SHP77 (cell line): ENCODE measurements around the gene IER2.
"Not testable (repeated sequence)": the region's sequence is repeated elsewhere in the genome, so short reads cannot be mapped to it uniquely, and the experiment has no call there.

ENCODE experiments used
- DNase-seq, 2 experiments: peaks; one replicate each; lab custom pipeline; 2025; lab: John Stamatoyannopoulos, UW

The IER2 gene

GRCh38 chr19:13163609-13164342 lies 13.6 kb downstream of the IER2 start:
- peak; percentile 73 to 76 for DNase-seq

GRCh38 chr19:13164343-13165161 lies 14.3 kb downstream of the IER2 start:
- DNase-seq, result peak; percentile 43 to 70

DNA sequence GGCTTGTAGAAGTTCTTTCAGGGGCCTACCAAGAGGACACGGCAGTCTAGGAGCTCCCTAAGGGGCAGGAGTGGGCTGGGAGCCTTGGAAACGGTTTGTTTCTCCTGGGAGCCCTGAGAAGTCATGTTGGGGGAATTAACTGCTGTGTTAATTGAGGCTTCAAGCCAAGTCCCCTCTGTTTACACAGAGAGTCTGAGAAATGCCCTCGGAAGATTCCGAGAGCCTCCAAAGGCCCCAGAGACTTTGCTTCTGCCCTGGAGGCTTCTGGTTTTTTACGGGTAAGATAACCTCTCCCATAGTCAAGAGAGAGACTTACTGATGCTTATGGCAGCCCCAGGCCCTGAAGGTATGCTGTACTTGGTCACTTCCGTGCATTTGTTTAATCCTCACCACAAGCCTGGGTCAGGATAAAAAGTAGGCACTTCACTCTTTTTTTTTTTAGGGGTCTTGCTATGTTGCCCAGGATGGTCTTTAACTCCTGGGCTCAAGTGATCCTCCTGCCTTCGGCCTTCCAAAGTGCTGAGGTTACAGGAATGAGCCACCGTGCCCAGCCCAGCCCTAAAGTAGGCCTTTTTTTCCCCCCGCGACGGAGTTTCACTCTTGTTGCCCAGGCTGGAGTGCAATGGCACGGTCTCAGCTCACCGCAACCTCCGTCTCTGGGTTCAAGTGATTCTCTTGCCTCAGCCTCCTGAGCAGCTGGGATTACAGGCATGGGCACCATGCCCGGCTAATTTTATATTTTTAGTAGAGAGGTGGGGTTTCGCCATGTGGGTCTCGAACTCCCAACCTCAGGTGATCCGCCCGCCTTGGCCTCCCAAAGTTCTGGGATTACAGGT lies 15.2 kb downstream of the IER2 start:
- no peak for DNase-seq

- not testable (repeated sequence) for DNase-seq
Observed at GRCh38 chr19:13166151-13166550, 15.9 kb downstream of the IER2 start.

DNA sequence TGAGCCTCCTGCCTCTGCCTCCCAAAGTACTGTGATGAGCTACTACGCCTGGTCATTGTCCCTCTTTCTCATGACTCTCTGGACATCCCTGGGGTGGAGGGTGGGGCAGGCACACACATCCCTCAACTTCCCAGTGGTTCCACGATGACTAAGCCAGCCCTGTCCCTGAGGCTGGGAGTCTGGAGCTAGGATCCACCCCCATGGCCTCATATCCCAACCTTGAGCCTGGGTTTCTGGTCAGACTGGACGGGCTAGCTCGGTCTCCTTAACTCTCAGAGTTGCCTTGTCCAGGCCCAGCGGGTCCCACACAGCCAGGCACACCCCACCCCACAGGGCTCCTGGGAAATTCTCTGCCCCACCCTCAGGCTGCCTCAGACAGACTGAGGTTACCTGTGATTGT lies 19.6 kb downstream of the IER2 start:
- no peak for DNase-seq

GRCh38 chr19:13171146-13171545 lies 20.9 kb downstream of the IER2 start:
- DNase-seq, result no peak

GRCh38 chr19:13172346-13173138 lies 22.3 kb downstream of the IER2 start:
- peak; percentile 34 to 42 for DNase-seq

DNA sequence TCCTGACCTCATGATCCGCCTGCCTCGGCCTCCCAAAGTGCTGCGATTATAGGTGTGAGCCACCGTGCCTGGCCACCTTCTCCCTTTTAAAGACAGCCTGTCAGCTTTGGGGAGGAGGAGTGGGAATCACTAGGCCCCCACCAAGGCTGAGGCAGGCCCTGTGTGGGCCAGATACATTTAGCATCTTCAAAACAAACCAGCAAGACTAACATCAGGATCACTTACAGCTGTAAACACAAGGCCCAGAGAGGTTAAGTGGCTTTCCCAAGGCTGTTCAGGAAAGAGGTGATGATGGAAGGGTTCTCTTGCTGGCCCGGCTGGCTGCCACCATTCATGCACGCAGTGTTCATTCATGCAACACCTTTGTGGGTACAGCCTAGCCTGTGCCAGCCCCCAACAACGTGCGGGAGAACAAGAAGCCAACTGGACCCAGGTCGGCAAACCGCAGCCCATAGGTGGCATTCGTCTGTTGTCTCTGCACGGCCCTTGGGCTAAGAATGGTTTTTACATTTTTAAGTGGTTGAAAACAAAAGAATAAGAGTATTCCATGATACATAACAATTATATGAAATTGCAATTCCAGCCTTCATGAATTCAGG lies 23.0 kb downstream of the IER2 start:
- no peak for DNase-seq

- DNase-seq, result no peak
Observed at GRCh38 chr19:13176345-13176744, 26.1 kb downstream of the IER2 start.

DNA sequence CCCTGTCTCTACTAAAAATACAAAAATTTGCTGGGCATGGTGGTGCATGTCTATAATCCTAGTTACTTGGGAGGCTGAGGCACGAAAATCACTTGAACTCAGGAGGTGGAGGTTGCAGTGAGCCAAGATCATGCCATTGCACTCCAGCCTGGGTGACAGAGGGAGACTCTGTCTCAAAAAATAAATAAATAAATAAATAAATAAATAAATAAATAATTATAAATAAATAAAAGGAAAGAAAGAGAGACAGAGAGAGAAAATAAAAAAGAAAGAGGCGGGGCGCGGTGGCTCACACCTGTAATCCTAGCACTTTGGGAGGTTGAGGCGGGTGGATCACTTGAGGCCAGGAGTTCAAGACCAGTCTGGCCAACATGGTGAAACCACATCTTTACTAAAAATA lies 27.4 kb downstream of the IER2 start:
- DNase-seq, result not testable (repeated sequence)

DNA sequence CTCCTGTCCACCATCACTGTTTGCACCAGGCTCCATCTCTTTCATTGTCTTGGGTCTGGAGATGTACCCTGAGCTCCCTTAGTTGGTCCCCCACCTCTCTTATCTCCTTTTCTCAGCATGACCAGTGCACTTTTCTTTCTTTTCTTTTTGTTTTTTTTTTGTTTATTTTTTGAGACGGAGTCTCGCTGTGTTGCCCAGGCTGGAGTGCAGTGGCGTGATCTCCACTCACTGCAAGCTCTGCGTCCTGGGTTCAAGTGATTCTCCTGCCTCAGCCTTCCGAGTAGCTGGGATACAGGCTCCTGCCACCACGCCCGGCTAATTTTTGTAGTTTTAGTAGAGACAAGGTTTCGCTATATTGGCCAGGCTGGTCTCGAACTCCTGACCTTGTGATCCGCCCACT lies 28.1 kb downstream of the IER2 start:
- not testable (repeated sequence) for DNase-seq

GRCh38 chr19:13181747-13182388 lies 31.7 kb downstream of the IER2 start:
- DNase-seq, result peak in 1 of 2 experiments; percentile 17

GRCh38 chr19:13184926-13185325 lies 34.7 kb downstream of the IER2 start:
- DNase-seq, result not testable (repeated sequence)

- DNase-seq, result not testable (repeated sequence)
Observed at GRCh38 chr19:13185763-13186657, 35.8 kb downstream of the IER2 start.

GRCh38 chr19:13186688-13187087 lies 36.5 kb downstream of the IER2 start:
- DNase-seq, result not testable (repeated sequence)

DNA sequence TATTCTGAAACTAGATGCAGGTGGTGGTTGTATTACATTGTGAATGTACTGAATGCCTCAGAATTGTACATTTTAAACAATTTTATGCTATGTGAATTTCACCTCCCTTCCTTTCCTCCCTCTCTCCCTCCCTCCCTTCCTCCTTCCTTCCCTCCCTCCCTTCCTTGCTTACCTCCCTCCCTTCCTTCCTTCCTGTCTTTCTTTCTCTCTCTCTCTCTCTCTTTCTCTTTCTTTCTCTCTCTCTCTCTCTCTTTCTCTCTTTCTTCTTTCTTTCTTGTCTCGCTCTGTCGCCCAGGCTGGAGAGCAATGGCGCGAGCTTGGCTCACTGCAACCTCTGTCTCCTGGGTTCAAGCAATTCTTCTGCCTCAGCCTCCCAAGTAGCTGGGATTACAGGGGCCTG lies 37.2 kb downstream of the IER2 start:
- no peak for DNase-seq

DNA sequence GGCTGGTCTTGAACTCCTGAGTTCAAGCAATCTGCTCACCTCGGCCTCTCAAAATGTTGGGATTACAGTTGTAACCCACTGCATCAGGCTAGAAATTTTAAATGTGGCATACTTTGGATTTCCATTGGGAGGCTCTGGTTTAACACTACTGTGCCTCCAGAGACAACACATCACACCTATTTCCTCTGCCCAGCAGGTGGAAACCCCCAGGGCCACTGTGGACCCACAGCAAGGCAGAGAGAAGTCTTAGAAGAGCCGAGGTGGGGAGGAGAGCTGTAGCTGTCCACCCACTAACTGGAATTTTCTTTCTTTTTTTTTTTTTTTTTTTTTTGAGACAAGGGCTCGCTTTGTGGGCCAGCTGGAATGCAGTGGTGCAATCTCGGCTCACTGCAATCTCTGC lies 39.4 kb downstream of the IER2 start:
- no peak for DNase-seq

GRCh38 chr19:13190781-13191540 lies 40.8 kb downstream of the IER2 start:
- DNase-seq, result no peak

GRCh38 chr19:13195678-13196077 lies 45.5 kb downstream of the IER2 start:
- peak in 1 of 2 experiments; percentile 48 for DNase-seq
